ENCODE measurements around the gene VAPB. TPM values are rescaled to one million over a fixed set of nuclear protein-coding genes. Genes with fewer than 3 reads are reported as not detected.

The VAPB gene
- total RNA-seq, 1 experiment from 2014 or later, result 51.1 TPM

DNA sequence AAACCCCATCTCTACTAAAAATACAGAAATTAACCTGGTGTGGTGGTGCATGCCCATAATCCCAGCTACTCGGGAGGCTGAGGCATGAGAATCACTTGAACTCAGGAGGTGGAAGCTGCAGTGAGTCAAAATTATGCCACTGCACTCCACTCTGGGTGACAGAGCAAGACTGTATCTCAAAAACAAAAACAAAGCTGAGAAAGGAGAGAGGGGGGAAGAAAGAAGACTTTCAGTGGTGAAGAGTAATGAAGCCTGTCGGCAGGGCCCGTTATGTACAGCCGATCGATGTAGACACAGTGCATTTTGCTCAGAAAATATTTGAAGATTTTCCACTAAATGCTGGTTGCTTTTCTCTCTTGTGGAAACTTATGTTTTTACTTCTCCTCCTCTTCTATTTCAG, 13.8 kb downstream of the VAPB start:
- H3K27ac ChIP-seq (ENCODE audit: low read depth, low read length), result no peak overlapping the region
- BruUV-seq (replicated peaks), result no TSS peak
- no peak overlapping the region for H3K9ac ChIP-seq (ENCODE audit: low read length)
- H3K4me1 ChIP-seq (ENCODE audit: control insufficient read depth in 1 of 2, insufficient read depth in 2 of 2, low read length in 2 of 2), result no peaks in the 10 kb centered on the region
- no peak for ATAC-seq
- no peak overlapping the region for H3K4me3 ChIP-seq (replicated peaks in 1 of 2; ENCODE audit: low read depth in 1 of 2, low read length in 2 of 2)
- CTCF ChIA-PET, result no interaction called here
- no peak for DNase-seq (ENCODE audit: low read depth, low spot score)
- no peaks in the 10 kb centered on the region for H3K9me2 ChIP-seq (ENCODE audit: insufficient read depth)
- H4K20me1 ChIP-seq (ENCODE audit: insufficient read depth), result peaks cover 16% of the 10 kb centered on the region; the same call in 1 of the 2 replicates
- intact Hi-C loops (cut with micrococcal nuclease), result no loop called here
- no peaks in the 10 kb centered on the region for H3K9me3 ChIP-seq (ENCODE audit: control insufficient read depth in 1 of 2, insufficient read depth in 1 of 2, low read depth in 1 of 2, low read length in 2 of 2)
- H3K27me3 ChIP-seq (ENCODE audit: insufficient read depth, low read length), result no peaks in the 10 kb centered on the region
- no peaks in the 10 kb centered on the region for H3K36me3 ChIP-seq (ENCODE audit: control insufficient read depth in 1 of 2, insufficient read depth in 2 of 2, low read length in 2 of 2)
- TF ChIP-seq TCF7L2 (IDR thresholded peaks at IDR 0.05; ENCODE audit: borderline replicate concordance, extremely low read depth, insufficient read depth, insufficient read length) (no peak), CBX3 (IDR thresholded peaks at IDR 0.05; ENCODE audit: low read depth) (no peak), POLR2A (IDR thresholded peaks at IDR 0.05; ENCODE audit: borderline replicate concordance, extremely low read depth, insufficient read depth, insufficient read length) (no peak), ELF1 (IDR thresholded peaks at IDR 0.05; ENCODE audit: borderline replicate concordance, low read depth) (no peak)
- TF ChIP-seq, protein P1, sequence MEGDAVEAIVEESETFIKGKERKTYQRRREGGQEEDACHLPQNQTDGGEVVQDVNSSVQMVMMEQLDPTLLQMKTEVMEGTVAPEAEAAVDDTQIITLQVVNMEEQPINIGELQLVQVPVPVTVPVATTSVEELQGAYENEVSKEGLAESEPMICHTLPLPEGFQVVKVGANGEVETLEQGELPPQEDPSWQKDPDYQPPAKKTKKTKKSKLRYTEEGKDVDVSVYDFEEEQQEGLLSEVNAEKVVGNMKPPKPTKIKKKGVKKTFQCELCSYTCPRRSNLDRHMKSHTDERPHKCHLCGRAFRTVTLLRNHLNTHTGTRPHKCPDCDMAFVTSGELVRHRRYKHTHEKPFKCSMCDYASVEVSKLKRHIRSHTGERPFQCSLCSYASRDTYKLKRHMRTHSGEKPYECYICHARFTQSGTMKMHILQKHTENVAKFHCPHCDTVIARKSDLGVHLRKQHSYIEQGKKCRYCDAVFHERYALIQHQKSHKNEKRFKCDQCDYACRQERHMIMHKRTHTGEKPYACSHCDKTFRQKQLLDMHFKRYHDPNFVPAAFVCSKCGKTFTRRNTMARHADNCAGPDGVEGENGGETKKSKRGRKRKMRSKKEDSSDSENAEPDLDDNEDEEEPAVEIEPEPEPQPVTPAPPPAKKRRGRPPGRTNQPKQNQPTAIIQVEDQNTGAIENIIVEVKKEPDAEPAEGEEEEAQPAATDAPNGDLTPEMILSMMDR (IDR thresholded peaks at IDR 0.05 in 2 of 3, conservative IDR thresholded peaks at IDR 0.05 in 1 of 3; ENCODE audit: borderline replicate concordance in 1 of 3, insufficient read depth in 1 of 3, low read depth in 2 of 3, low read length in 2 of 3), result no peak
- TF ChIP-seq, protein P2, sequence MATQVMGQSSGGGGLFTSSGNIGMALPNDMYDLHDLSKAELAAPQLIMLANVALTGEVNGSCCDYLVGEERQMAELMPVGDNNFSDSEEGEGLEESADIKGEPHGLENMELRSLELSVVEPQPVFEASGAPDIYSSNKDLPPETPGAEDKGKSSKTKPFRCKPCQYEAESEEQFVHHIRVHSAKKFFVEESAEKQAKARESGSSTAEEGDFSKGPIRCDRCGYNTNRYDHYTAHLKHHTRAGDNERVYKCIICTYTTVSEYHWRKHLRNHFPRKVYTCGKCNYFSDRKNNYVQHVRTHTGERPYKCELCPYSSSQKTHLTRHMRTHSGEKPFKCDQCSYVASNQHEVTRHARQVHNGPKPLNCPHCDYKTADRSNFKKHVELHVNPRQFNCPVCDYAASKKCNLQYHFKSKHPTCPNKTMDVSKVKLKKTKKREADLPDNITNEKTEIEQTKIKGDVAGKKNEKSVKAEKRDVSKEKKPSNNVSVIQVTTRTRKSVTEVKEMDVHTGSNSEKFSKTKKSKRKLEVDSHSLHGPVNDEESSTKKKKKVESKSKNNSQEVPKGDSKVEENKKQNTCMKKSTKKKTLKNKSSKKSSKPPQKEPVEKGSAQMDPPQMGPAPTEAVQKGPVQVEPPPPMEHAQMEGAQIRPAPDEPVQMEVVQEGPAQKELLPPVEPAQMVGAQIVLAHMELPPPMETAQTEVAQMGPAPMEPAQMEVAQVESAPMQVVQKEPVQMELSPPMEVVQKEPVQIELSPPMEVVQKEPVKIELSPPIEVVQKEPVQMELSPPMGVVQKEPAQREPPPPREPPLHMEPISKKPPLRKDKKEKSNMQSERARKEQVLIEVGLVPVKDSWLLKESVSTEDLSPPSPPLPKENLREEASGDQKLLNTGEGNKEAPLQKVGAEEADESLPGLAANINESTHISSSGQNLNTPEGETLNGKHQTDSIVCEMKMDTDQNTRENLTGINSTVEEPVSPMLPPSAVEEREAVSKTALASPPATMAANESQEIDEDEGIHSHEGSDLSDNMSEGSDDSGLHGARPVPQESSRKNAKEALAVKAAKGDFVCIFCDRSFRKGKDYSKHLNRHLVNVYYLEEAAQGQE (IDR thresholded peaks at IDR 0.05; ENCODE audit: low read depth), result no peak
- POLR2A ChIA-PET, result interaction anchor here (1.0 kb wide), 1 partner anchor 14 kb away, joined by 3 read pairs; the partner anchor contains the start of gene VAPB
- no peak overlapping the region for H3K4me2 ChIP-seq (ENCODE audit: low read length)
- peaks cover 100% of the 10 kb centered on the region for H3K79me2 ChIP-seq (ENCODE audit: insufficient read depth, low read length)
- RAD21 ChIA-PET (ENCODE audit: low non-redundant PET in 1 of 2, low total read pairs in 2 of 2, uncharacterized antibody in 2 of 2, unreplicated experiment in 2 of 2), result no interaction called here
- H2AFZ ChIP-seq (ENCODE audit: low read depth, low read length, poor library complexity, severe bottlenecking), result no peak overlapping the region
